Activated T-cell treated with anti-CD3 and anti-CD28 coated beads for 24 hours (primary cell): Measurements from ENCODE around the gene LIPM.
"Not testable (repeated sequence)": the region's sequence is repeated elsewhere in the genome, so short reads cannot be mapped to it uniquely, and the experiment has no call there.

Experiments used
- DNase-seq: peaks from one replicate; pipeline ENCODE4 v3.0.0-alpha.2; 2020; ENCODE audit warnings: low read depth

The LIPM gene

DNA sequence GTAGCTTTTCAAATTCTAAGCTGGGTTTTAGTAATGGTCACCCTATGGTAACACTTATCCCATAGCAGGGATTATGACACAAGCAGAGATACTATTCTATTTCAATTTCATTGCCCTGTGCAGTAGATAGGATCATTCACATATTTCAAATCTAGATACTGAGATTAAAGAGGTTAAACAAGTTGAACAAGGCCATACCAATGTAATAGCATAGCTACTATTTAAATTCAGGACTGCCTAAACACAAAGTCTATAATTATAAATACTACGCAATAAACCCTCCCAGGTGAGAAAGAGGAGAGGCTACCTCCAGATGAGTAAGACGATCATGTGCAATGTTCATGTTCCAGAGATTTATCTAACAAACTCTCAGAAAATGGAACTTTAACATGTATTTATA, 1.1 kb downstream of the LIPM start:
- no peak for DNase-seq

DNA sequence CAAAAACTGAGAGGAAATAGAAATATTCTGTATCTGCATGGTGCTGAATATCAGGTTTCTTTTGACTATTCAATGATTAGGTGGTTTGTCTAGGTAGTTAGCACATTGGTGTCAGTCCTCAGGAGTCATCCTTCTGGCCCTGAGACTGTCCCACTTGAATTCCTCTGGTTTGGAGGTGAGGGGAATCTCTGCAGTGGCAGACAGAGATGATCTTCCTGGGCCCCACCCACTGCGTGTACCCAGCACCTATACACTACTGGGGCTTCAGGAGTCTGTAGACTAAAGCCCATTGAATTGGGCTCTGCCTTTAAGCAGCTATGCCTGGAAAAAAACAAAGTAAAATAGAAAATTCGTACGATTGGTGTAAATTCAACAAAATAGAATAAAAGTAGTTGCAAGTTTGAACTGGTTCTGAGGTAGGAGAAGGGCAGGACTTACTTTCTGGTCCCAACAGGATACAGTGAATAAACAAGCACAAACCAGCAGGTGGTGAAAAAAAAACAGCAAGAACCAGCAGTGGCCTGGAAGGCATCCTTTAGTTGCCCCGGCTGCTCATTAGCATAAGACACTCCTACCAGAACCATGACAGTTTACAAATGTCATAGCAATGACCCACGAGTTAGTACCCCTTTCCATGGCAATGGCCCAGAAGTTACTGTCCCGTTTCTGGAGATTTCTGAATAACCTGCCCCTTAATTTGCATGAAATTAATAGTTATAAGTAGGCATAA, 1.7 kb downstream of the LIPM start:
- no peak for DNase-seq

DNA sequence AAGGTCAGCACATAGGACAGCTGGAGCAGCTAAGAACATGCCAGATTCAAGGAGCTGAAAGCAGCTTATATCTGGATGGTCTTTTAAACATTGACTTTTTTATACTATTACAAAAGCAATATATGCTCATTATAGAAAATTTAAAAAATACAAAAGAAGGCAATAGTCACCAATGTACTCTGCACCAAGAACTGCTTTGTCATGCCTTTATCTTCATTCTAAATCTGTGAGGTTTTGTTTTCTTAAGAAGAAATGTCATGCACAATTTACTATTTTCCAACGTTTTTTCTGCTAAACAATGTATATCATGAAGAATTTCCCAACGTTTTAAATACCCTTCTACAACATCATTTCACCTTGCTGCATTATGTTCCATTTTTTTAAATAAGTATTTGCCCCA, 2.8 kb downstream of the LIPM start:
- no peak for DNase-seq

DNA sequence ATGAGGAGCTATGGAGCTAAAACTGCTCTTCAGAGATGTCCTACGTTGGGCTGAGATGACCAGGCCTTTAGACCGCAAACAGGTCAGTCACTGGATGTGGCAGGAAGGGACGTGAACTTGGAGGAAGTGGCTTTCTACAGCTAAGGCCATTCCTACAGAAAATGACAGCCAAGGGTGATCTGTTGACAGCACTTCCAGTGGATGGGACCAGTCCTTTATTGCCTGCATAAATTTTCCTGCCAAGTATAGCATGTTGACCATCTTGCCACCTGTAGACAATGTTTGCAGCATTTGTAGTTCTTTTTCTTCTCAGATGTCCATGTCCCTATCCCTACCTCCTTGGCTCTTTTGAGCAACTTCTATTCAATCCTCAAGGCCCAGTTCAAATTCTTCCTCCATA, 3.4 kb downstream of the LIPM start:
- no peak for DNase-seq

- DNase-seq = no peak
Measured at GRCh38 chr10:88809621-88810020, 7.1 kb downstream of the LIPM start.

GRCh38 chr10:88810196-88810961, 7.8 kb downstream of the LIPM start:
- DNase-seq = peak; percentile 16

DNA sequence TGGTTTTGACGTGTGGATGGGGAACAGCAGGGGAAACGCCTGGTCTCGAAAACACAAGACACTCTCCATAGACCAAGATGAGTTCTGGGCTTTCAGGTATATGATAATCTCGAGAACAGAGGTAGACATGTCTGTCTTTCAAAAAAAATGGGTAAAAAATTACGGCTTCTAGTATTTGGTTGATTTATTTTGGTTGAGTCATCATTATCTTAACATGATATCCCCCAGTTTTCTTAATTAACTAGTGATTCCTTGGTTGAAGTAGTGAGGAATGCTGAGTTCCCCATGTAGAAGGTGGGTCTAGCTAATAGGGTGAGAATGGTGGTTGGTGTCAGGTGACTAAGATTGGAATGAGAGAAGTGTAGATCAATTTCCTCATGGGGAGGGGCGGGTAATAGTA, 10.7 kb downstream of the LIPM start:
- no peak for DNase-seq

- DNase-seq = no peak
Measured at GRCh38 chr10:88819290-88819689, 16.8 kb downstream of the LIPM start.

GRCh38 chr10:88820748-88821401, 18.3 kb downstream of the LIPM start:
- DNase-seq = no peak

GRCh38 chr10:88826388-88826787, 23.9 kb downstream of the LIPM start:
- DNase-seq = no peak

GRCh38 chr10:88827671-88828070, 25.1 kb downstream of the LIPM start:
- no peak for DNase-seq

DNA sequence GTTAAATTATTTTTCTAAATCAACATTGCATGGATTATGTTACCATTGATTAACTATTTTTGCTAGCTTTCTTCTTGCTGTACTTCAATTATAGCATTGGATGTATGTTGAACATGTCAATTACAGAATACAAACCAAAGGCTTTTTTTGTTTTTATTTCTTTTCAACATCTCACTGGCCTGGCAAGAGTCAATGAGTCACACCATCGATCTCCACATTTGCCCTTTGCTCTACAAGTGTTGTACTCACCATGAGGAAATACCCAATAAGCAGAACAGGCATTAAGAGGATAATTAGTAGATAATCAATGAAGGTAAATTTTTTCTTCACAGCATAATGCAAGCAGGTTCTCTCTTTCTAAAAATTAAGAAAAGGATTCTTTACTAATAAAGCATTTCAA, 25.8 kb downstream of the LIPM start:
- DNase-seq = no peak

GRCh38 chr10:88830643-88831268, 28.2 kb downstream of the LIPM start:
- no peak for DNase-seq

GRCh38 chr10:88831709-88832108, 29.2 kb downstream of the LIPM start:
- no peak for DNase-seq

DNA sequence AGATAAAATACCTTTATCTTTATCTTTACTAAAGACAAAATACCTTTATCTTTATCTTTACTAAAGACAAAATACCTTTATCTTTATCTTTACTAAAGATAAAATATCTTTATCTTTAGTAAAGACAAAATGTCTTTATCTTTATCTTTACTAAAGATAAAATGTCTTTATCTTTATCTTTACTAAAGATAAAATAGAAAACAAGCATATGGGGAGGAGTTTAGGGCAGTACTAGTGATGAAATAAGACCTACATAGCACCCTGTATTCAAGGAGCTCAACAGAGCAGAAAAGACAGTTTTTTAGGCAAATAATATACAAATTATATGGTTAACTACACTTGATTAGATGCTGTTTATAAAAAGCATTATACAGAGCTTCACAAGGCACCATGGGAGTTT, 29.8 kb downstream of the LIPM start:
- DNase-seq = no peak

DNA sequence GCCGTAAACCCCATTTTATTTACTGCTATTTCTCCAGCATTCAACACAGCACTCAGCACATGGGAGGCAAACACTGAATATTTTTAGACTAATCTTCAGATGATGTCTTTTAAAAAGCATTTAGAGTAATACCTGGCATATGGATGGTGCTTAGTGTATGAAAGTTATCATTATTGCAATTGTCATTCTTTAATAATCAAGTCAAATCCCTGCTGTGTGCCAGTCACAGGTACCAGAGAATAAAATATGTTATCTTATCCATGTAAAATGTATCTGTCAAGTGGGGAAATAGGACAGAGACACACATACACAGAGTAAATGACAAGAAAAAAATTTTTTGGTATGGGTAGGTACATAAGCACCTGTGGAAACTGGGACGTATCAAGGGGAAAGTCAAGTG, 30.6 kb downstream of the LIPM start:
- DNase-seq = no peak

GRCh38 chr10:88833723-88834122, 31.2 kb downstream of the LIPM start:
- no peak for DNase-seq

DNA sequence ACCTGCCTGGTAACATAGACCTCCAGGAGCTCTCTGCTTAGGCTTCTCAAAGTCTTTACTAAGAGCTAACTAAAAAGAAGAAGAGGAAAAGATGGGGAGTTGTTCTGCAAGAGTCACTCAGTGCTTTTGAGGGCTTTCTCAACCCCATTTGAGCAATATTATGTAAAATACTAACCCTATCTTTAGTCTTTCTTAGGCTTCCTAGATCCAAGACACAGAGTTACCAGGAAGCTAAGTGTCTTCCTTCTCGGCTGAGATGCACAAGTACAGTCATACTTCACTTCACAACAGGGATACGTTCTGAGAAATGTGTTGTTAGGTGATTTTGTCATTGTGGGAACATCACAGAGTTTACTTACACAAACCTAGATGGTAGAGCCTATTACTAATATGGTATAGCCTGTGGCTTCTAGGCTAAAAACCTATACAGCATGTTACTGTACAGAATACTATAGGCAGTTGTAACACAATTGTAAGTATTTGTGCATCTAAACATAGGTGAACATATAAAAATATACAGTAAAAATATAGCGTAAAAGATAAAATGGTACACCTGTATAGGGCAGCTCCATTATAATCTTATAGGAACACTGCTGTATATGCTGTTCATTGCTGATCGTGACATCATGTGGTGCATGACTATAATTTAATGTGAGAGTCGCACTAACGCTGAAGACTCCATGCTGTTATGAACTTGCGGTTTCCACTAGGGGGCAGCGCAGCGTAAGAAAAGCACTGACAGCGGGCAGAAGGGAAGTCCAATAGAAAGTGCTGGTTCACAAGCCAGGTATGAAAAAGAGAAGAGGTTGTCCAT, 32.8 kb downstream of the LIPM start:
- DNase-seq = peak; percentile 83

DNA sequence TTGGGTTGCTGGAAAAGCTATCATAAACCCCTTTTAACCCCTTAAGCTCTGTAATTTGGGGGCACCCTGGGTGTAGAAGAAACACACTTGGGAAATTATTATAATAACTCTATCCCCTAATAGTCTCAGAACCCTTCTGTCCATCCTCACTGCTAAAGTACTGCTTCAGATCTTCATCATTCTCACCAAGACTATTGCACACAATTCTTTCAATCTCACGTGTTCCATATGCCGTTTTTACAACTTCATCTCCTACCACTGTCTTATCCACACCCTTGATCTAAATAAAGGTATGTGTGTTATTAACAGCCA, 33.3 kb downstream of the LIPM start:
- DNase-seq = no peak

GRCh38 chr10:88837632-88838031, 35.1 kb downstream of the LIPM start:
- DNase-seq = not testable (repeated sequence)

DNA sequence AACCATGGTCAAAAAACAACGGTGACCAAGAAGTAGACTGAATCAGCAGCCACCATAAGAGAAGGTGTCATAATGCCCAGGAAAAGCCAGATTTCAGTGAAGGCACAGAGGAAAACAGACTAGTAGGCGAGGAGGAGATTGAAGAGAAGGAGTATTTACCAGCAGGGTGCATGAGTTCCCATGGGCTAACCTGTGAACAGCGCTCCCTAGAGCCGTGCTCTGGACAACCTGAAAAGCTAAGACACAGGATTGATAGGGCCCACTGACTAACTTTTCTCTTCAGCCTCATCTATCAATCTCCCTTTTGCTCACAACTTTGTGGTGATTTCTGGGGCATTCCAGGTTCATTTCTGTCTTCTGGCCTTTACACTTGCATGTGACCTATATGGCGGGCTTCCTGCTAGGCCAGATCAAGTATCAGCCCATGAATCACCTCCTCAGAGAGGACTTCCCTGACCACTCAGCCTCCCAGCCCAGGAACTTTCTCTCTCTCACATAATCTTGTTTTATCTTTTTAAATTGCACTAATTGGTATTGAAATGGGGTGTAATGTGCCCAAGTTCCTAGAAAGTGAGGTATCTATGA, 36.3 kb downstream of the LIPM start:
- DNase-seq = no peak

DNA sequence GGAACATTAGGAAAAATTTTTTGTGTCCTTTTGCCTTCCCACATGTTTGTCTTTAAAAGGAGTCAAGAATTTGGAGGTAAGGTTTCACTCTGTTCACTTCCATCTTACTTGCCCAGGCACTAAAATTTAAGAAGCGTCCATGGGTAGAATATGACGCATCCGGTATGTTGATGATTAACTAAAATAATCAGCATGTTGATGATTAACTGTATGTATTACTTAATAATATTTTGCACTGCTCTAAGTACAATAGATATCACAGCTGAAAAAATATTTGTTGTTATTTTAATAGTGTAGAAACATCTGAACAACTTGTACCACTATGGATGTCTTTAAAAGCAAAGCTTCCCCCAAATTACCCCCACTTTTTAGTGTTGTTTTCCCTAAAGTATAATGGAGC, 37.6 kb downstream of the LIPM start:
- DNase-seq = no peak
